IPS DF 4.7 (cell line): ENCODE results near the gene RIOK2.
A peak's percentile ranks its signal among the peaks of the same experiment; 100 is the strongest.
"Not testable (repeated sequence)": the region's sequence is repeated elsewhere in the genome, so short reads cannot be mapped to it uniquely, and the experiment has no call there.

Experiments used
- DNase-seq: peaks from one replicate; pipeline ENCODE4 v3.0.0-alpha.2; 2013; ENCODE audit warnings: low spot score; ENCODE audit errors: extremely low read depth

Gene RIOK2

DNA sequence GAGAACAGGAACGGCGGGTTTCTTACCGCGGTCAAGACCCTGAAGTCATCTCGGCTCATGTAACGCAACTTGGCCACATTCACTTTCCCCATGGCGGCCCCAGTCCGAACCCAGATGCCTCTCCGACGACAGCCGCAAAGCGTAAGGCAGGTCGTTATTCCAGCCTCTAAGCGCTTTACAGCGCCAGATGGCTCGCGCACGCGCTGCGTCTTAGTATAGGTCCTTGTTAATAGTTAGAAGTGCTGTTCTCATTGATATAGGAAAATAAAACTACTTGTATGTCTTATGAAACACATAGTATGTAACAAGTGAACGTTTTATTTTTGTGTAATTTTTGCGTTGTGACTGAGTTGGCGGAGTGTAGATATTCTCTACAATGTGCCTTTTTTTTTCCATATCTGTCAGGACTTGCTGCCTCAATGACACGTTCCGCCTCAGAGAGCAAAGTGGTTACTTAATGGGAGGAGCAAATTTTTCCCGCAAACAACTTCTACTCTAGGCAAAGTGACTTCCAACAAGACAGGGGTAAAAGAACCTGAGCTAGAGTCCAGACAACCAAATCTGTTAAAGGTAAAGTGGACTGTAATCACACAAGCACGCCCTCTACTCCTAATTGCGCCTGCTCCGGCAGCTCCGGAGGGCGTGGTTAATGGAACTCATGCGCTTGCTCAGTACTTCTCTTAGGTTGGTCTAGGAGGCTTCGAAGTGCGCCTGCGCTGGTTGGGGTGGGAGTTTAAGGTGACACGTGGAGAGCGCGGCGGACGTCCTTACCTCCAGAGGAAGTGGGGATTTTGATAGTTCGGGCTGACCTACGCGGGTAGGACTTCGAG is at the start of gene RIOK2:
Gene RIOK2, minus strand, starts transcription at position 148 of the 830 bp plus-strand sequence. Its CDS starts 56 bp downstream, at position 92.
- DNase-seq: peak; percentile 78

DNA sequence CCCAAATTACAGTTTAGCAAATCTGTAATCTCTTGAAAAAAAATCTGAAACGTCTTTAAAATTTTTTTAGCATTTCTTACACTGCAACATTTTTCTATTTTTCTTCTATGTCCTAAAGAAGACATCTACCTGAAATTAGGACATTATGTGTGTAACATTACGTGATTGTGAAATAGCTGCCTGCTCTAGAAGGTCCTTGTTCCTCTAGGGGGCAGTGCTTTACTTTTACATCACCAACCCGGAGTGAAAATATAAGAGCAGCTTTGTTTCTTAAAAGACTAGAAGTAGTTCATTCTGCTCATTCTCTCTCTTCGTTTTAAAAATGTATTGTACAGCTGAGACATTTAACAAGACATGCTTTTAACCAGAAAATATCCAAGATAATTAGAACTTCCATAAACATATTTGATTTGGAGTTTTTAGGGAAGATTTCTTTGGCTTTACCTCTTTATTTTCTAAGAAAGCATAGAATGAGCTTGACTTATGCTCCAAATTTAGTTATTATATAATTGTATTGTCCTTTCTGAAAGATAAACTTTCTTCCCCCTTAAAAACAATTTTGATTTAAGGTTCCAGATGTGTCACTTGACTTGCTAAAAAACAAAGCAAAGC is 48.1 kb upstream of the RIOK2 start:
- DNase-seq: peak; percentile 16

DNA sequence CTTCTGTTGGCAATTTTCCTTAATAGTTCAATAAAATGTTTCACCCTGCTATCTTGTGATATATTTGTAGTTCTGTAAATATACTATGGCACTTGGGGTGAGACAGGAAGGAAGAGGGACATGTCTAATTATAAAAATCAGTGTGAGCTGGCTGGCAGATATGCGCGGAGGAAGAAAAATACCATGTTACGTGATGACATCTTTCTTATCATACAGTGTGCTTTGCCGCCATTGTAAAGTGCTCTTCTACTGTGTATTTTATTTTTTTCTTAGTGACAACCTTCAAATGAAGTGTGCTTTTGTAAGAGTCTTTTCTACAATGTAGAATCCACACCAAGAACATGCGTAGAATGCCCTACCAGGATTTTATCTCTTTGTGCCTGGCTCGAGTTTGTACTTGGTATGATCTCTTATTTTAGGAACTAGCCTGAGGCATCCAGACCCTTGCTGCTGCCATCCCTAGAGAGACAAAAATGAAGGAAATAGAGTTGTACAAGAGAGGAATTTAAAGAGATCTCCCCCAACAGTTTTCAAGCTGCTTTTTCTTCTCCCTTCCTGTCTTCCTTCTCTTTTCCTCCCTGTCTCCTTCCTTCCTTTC is 46.7 kb upstream of the RIOK2 start:
- no peak for DNase-seq

DNA sequence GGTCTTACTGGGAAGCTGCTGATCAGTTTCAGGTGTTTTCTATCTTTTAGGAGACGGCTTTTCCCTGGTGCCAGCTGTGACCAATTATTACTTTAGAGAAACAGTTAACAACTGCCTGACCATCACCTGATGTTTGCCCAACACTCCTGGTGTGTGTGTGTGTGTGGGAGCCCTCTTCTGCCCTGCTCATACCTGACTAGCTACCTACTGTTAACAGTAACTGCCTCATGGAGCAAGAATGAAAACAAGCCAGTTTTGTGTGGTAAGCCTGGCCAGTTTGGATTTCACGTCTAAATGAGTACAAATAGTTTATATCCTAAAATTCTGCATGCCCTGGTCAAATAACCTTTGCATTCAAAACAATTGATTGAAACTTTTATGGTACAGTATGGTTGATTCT is 46.1 kb upstream of the RIOK2 start:
- DNase-seq: no peak

DNA sequence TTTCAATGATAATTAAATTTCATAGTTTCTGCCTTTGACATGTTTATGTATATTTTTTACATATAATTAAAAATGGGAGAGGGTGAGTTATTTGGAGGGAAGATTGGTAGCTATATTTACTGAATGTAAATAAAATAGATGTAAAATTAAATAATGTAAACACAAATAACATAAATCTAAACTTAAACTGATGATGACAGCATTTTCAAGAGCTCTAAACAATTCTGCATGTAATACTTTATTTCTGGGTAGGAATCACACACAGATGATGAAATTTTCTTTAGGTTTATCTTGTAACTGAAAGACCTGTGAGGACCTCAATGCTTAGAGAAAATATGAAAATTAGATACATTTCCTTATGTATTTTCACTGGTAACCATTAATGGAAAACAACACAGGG is 42.2 kb upstream of the RIOK2 start:
- DNase-seq: no peak

DNA sequence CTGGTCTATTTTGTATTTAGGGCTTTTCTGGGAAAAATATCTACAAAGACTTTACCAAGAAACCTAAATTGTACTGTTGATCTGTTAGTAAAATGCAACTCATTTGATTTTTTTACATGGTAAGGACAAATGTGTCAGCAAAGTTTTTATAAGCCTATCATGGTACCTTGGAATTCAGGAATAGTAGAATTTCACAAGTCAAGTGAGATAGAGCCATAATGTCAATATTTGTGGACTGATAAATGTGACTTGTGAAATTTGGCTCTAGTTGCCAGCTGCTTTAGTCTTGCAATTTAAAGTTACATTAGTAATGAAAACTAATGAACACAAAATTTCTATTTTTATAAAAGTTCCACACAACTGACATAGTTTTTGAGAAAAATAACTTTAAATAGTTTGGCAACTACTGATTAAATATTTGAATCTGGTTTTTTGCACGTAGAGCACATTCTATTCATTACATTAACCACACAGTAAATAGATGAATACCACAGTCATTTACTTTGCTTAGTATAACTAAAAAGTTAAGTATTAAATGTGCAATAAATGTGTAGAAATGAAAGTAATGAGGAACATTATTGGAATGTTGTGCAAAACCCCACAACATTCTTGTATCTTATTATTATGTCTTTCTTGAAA is 41.2 kb upstream of the RIOK2 start:
- DNase-seq: no peak

DNA sequence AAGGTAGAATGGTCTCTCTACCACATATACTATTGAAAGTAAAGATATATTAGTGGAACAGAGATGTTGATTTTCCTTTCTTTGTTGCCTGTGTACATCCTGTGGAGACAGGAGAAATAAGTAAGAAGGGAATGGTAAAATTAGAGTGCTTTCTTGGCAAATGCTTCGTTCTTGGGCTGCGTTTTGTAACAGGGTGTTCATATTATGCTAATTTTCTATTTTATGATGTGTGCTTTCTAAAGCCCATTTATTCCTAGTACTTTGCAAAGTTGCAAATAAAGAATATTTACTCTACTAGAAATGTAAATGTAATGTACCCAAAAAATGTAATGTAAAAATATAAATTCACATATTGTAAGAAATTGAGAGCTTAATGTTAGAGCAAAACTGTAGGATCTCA is 40.5 kb upstream of the RIOK2 start:
- no peak for DNase-seq

DNA sequence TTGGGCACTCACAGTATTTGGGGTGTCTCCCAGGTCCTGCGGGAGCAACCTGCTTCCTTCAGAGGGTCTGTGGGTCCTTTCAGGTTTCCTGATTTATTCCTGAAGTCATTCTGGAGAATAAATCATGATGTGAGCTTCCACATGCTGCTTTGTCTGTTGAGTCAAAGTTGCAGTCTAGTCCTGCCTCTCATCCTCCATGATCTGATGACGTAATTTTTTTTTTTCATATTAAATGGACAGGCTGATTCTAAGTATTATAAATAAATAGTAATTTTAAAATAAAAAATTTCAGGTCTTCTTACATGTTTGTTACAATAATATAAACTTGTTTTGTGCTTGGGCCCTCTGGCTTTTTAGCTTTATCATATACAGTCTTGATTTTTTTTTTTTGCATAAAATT is 26.3 kb upstream of the RIOK2 start:
- no peak for DNase-seq

DNA sequence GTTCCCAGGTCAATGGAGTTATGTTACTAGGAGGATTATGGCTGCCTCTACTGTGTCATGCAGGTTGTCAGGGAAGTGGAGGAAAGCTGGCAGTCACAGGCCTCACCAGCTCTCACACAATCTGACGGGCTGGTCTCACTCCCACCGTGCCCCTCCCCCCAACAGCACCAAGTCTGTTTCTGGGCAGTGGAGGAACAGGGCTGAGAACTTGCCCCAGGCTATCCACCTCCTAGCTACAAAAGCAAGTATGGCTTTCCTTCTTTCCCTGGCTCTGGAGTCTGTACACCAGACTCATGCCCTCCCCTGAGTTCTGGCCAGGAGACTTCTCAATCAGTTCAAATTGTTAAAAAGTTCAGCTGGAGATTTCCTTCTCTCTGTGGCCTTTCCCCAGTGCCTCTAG is 25.7 kb upstream of the RIOK2 start:
- DNase-seq: no peak

DNA sequence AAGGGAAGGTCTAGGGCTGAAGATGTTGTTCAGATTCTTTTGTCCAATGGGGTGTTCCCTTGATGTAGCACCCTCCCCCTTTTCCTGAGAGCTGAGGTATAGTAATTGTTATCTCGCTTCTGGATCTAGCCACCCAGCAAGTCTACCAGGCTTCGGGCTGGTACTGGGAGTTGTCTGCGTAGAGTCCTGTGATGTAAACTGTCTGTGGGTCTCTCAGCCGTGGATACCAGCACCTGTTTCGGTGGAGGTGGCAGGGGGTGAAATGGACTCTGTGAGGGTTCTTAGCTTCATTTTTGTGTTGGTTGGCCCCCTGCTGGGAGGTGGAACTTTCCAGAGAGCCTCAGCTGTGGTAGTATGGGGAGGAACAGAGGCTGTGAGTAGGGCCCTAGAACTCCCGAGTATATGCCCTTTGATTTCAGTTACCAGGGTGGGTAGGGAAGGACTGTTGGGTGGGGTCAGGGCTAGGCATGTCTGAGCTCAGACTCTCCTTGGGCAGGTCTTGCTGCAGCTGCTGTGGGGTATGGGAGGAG is 25.2 kb upstream of the RIOK2 start:
- DNase-seq: no peak

DNA sequence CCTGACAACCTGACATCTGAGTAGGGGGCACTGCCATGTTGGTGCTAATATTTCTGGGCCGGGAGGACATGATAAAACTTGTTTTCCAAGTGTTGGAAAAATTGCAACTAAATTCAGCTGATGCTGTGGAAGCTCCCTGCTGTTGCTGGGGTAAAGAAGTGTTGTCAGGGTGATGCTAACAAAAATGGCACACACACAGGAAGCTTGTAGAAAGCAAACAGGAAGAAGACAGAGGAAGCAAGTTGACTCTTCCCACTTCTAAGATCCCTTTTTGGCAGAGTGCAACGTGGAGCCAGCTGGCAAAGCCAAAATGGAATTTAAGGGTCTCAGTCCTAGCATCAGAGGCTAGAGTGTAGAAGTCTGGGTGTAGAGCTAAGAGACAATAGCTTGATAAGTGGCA is 11.3 kb upstream of the RIOK2 start:
- DNase-seq: no peak

DNA sequence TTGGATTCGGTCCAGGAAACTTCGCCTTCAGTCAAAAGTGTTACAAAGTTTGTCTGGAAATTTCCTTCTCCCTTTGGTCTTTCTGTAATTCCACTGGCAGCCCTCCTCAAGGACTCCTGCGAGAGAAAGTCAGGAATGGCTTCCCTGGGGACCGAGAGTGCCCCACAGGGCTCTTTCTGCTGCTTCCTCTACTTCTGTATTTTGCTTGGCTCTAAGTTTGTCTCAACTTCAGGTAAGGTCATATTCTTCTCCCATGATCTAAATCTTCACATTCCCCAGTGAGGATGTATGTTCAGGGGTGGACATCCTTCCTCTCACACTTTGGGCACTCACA is 10.3 kb upstream of the RIOK2 start:
- DNase-seq: no peak

DNA sequence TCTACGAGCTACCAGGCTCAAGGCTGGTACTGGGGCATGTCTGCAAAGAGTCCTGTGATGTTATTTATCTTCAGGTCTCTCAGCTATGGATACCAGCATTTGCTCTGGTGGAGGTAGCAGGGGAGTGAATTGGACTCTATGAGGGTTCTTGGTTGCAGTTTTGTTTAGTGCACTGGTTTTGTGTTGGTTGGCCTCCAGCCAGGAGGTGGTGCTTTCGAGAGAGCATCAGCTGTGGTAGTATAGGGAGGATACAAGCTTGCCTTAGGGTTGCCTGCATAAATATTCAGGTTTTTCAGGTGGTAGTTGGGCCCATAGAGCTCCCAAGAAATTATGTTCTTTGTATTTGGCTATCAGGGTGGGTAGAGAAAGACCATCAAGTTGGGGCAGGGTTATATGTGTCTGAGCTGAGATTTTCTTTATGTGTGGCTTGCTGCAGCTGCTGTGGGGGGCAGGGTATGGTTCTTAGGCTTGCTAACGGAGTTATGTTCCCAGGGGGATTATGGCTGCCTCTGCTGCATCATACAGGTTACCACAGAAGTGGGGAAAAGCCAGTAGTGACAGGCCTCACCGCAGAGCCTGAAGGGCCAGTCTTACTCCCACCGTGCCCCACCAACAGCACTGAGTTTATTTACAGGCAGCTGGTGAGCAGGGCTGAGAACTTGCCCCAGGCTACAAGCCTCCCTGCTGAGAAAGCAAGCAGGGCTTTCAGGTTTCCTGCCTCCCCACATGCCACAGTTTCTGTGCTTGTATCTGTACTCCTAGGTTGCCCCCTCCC is 9.7 kb upstream of the RIOK2 start:
- DNase-seq: no peak

DNA sequence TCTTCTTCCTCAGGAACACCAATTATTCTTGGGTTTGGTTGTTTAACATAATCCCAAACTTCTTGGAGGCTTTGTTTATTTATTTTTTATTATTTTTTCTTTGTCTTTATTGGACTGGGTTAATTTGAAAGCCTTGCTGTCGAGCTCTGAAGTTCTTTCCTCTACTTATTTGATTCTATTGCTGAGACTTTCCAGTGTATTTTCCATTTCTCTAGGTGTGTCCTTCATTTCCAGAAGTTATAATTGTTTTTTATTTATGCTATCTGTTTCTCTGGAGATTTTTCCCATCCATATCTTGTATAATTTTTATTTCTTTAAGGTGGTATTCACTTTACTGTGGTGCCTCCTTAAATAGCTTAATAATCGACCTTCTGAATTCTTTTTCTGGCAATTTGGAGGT is 8.8 kb upstream of the RIOK2 start:
- DNase-seq: no peak

DNA sequence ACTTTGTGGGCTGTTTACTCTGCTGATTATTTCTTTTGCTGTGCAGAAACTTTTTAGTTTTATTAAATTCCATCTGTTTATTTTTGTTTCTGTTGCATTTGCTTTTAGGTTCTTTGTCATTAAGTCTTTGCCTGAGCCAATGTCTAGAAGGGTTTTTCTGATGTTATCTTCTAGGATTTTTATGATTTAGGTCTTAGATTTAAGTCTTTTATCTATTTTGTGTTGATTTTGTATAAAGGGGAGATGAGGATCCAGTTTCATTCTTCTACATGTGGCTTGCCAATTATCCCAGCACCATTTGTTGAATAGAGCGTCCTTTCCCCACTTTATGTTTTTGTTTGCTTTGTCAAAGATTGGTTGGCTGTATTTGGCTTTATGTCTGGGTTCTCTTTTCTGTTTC is 6.5 kb upstream of the RIOK2 start:
- not testable (repeated sequence) for DNase-seq

DNA sequence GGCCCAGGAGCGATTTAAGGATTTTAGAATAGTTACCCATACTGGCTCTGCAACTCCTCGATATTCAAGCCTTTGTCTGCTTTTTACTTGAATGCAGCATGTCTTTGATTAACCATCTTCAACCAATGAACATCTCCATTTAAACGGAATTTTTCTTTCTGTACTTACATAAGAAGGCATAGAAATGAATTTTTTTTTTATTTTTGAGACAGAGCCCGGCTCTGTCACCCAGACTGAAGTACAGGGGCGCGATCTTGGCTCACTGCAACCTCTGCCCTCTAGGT is 825 bp upstream of the RIOK2 start:
- DNase-seq: no peak

DNA sequence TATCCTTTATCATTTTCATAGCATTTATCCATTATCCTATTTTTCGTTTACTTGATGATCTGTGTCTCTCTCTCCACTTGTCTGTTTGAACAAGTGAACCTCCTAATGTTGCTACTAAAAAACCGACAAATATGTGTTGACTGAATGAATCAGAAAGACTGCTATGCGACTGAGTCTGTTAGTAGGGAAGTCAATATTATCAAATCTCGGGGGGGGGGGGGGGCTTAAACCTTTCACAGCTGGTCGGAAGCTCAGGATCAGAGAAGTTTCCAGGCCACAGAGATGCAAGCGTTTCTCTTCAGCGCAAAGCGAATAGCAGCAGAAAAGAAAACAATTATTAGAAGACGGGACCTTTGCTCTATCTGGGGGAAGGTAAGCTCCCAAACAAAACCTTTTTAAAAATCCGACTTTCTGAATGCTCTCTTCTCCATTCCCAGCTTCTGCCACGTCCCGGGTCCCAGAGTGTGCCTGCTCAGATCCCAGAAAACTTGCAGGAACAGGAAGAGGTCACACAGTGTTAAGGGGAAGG is 412 bp downstream of the RIOK2 start:
- no peak for DNase-seq

DNA sequence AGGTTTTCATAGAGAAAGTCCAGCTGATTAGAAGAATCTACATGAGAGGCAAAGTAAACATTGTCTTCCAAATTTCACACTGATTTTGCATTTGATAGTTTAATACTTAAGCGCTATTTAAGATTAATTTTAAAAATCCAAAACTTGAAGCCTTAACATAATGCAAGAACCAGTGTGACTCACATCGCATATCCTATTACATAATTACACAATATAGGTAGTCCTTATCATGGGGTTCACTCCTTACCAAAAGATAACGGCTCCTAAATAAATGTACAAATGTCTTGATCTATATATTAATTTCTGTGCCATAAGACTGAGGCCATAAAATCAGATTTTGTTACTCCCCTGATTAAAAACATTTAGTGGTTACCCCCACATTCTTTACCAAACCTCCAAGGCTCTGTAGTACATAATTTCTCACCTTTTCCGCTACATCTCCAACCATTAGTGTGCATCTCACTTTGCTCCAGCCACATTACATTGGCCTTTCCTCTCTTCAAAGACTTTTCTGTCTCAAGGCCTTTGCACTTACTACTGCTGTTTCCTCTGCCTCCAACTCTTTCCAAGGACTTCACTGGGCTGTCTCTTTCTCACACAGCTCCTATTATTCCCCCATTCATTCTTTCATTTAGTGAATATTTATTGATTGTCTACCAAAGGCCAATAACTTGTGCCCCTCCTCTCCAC is 1.0 kb downstream of the RIOK2 start:
- no peak for DNase-seq

DNA sequence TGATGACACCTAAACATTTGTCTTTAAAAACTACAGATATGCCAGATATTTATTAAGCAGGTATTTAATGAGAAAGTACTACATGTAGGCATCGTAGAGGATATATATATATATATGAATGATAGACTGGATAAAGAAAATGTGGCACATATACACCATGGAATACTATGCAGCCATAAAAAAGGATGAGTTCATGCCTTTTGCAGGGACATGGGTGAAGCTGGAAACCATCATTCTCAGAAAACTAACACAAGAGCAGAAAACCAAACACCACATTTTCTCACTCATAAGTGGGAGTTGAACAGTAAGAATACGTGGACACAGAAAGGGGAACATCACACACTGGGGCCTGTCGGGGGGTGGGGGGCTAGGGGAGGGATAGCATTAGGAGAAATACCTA is 3.6 kb downstream of the RIOK2 start:
- DNase-seq: not testable (repeated sequence)

DNA sequence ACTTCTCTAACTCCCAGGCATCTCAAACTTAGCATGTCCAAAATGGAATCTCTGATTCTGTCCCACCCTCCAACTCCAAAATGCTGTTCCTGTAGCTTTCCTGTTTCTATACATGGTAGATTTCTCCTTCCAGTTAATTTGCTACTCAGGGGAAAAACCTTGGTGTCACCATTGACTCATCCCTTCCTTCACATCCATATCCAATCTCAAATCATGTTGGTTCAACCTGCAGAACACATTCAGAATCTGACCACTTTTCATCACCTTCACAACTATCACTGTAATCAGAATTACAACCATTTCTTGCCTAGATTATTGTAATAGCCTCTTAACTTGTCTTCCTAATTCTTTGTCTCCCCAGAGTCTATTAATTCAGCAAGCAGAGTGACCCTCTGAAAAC is 10.8 kb downstream of the RIOK2 start:
- no peak for DNase-seq

DNA sequence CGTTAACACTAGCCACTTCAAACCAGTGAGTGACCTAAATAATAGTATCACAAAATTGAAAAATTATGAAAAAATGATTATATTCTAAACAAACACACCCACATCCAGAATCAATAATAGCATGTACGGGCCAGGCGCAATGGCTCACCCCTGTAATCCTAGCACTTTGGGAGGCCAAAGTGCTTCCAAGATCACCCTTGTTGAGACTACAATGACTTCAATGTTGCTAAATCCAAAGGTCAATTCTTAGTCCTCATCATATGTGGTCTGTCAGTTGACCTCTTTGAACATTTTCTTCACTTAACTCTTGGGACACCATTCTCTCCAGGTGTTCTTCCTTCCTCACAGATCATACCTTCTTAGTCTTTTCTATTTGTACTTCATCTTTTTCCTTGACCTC is 11.3 kb downstream of the RIOK2 start:
- DNase-seq: no peak
